ENCODE measurements around the gene UBE4B.

Gene UBE4B

GRCh38 chr1:10149231-10149630 is 116.5 kb downstream of the UBE4B start:
- no peaks in the 10 kb centered on the region for H3K27me3 Mint-ChIP-seq
- H3K4me1 Mint-ChIP-seq = no peaks in the 10 kb centered on the region
- H3K4me3 Mint-ChIP-seq = no peak overlapping the region
- no peak overlapping the region for H3K27ac Mint-ChIP-seq (ENCODE audit: low read depth)
- no peak for DNase-seq (ENCODE audit: low spot score in 2 of 2)
- ATAC-seq (replicated peaks; ENCODE audit: extremely low read depth, poor library complexity, severe bottlenecking) = no peak
- H3K9me3 Mint-ChIP-seq = no peaks in the 10 kb centered on the region
- peaks cover 7% of the 10 kb centered on the region for H3K36me3 Mint-ChIP-seq (ENCODE audit: insufficient read depth)

DNA sequence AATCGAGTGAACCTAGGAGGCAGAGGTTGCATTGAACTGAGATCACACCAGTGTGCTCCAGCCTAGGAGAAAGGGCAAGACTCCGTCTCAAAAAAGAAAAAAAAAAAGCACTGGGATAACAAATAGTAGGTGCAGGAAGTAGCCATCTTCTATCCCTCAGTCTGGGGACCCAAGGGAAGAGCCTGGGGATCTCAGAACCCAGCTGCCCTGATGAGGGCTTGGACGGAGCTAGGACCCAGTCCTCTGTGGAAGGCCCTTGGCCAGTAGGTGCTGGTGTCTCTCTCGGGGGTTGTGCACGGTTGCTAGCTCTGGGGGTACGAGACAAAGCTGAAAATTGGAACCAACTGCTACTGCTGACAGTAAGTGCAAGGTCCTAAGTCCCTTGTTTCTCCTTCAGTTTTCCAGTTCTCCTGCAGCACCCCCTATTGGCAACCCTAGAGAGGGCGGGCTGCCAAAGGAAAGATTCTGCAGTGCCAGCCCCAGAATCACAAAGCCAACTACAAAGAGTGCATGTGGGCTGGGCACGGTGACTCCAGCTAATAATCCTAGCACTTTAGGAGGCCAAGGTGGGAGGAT is 120.0 kb downstream of the UBE4B start:
- ATAC-seq (replicated peaks; ENCODE audit: extremely low read depth, poor library complexity, severe bottlenecking) (no peak), DNase-seq (ENCODE audit: low spot score in 2 of 2) (no peak)
- no peak overlapping the region for H3K4me3 Mint-ChIP-seq
- no peaks in the 10 kb centered on the region for H3K4me1 Mint-ChIP-seq
- H3K36me3 Mint-ChIP-seq (ENCODE audit: insufficient read depth) = peaks cover 11% of the 10 kb centered on the region
- no peaks in the 10 kb centered on the region for H3K27me3 Mint-ChIP-seq
- no peak overlapping the region for H3K27ac Mint-ChIP-seq (ENCODE audit: low read depth)
- no peaks in the 10 kb centered on the region for H3K9me3 Mint-ChIP-seq

DNA sequence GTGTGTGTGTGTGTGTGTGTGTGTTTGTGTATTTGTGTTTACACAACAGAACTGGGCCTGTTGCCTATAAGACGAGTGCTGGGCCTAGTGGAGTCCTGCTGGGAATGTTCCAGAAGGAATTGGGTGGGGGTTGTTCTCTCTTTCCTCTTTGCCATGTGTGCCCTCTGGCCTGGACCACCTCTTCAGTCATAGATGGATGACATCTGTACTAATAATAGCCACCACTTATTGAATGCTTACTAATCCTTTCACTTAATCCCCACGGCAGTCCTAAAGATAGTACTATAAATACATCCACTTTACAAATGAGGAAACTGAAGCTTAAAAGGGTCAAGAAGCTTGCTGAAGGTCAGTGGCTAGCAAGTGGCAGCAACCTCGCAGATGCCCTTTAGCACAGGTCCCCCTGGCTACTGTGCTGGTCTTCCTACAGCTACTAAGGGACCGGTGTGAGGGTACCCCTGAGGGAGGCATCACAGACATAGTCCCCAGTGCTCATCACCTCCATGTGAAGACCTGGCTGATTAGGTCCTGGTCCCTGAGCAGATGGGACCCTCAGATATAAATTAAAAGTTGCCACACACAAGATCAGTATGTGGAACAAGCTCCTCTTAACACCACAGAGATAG is 122.4 kb downstream of the UBE4B start:
- H3K36me3 Mint-ChIP-seq (ENCODE audit: insufficient read depth) = peaks cover 18% of the 10 kb centered on the region
- H3K4me1 Mint-ChIP-seq = no peaks in the 10 kb centered on the region
- no peak for DNase-seq (ENCODE audit: low spot score in 2 of 2)
- H3K27me3 Mint-ChIP-seq = no peaks in the 10 kb centered on the region
- no peak overlapping the region for H3K27ac Mint-ChIP-seq (ENCODE audit: low read depth)
- H3K4me3 Mint-ChIP-seq = no peak overlapping the region
- ATAC-seq (replicated peaks; ENCODE audit: extremely low read depth, poor library complexity, severe bottlenecking) = no peak
- no peaks in the 10 kb centered on the region for H3K9me3 Mint-ChIP-seq

GRCh38 chr1:10160173-10160572 is 127.4 kb downstream of the UBE4B start:
- Mint-ChIP-seq H3K36me3 (ENCODE audit: insufficient read depth) (peaks cover 31% of the 10 kb centered on the region), H3K4me3 (no peak overlapping the region), H3K27me3 (no peaks in the 10 kb centered on the region), H3K27ac (ENCODE audit: low read depth) (no peak overlapping the region), H3K9me3 (no peaks in the 10 kb centered on the region), H3K4me1 (no peaks in the 10 kb centered on the region)
- ATAC-seq (replicated peaks; ENCODE audit: extremely low read depth, poor library complexity, severe bottlenecking) (no peak), DNase-seq (ENCODE audit: low spot score in 2 of 2) (no peak)

DNA sequence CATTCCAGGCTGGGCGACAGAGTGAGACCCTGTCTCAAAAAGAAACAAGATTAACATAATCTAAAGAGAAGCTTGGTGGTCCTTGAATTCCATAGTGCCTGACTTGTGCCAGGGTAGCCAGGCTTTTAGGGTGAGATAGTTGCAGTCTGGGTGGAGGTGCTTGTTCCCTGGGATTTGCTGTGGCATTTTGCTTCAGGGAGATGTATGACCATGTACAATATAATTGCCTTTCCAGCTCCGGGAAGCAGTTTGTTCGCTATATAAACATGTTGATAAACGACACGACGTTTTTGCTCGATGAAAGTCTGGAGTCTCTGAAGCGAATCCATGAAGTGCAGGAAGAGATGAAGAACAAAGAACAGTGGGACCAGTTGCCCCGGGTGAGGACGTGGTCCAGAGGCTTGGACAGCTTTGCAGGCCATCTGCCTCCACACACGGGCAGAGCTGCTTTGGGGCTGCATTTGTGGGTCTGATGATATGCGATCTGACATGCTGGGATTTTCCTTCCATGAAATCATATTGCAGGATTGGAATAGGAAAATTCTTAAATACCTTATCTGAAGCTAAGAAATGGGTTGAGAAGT is 128.2 kb downstream of the UBE4B start:
- H3K27ac Mint-ChIP-seq (ENCODE audit: low read depth) = no peak overlapping the region
- no peaks in the 10 kb centered on the region for H3K9me3 Mint-ChIP-seq
- H3K27me3 Mint-ChIP-seq = no peaks in the 10 kb centered on the region
- H3K4me3 Mint-ChIP-seq = no peak overlapping the region
- DNase-seq (ENCODE audit: low spot score in 2 of 2) (no peak), ATAC-seq (replicated peaks; ENCODE audit: extremely low read depth, poor library complexity, severe bottlenecking) (no peak)
- peaks cover 36% of the 10 kb centered on the region for H3K36me3 Mint-ChIP-seq (ENCODE audit: insufficient read depth)
- H3K4me1 Mint-ChIP-seq = no peaks in the 10 kb centered on the region

DNA sequence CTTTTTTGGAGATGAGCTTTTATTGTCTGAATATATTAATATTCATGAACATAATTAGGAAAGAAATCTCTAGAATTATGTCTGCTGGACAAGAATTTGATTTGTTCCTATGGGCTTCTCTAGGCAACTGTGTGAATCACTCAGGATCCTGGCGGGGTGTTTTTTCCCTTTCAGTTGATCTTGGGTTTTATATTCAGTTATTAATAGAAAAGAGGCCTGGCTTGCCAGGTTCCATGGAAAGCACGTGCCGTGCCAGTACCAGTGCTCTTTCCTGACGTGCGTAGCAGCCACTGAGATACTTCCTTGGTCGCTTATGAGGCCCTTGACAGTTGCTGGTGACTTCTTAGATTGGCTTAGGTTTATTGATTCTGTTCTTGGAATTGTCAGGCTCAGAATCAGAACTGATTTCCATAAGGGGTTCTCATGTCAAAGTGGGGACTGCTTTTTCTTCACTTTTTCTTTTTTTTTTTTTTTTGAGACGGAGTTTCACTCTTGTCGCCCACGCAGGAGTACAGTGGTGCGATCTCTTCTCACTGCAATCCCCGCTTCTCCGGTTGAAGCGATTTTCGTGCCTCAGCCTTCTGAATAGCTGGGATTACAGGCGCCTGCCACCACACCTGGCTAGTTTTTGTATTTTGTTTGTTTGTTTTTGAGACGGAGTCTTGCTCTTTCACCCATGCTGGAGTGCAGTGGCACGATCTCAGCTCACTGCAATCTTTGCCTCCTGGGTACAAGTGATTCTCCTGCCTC is 129.0 kb downstream of the UBE4B start:
- Mint-ChIP-seq H3K9me3 (no peaks in the 10 kb centered on the region), H3K4me3 (no peak overlapping the region), H3K27ac (ENCODE audit: low read depth) (no peak overlapping the region), H3K4me1 (no peaks in the 10 kb centered on the region), H3K27me3 (no peaks in the 10 kb centered on the region), H3K36me3 (ENCODE audit: insufficient read depth) (peaks cover 37% of the 10 kb centered on the region)
- DNase-seq (ENCODE audit: low spot score in 2 of 2) (no peak), ATAC-seq (replicated peaks; ENCODE audit: extremely low read depth, poor library complexity, severe bottlenecking) (no peak)

GRCh38 chr1:10168912-10169514 is 136.3 kb downstream of the UBE4B start:
- H3K36me3 Mint-ChIP-seq (ENCODE audit: insufficient read depth) = peaks cover 37% of the 10 kb centered on the region
- peaks cover 9% of the 10 kb centered on the region for H3K4me1 Mint-ChIP-seq
- peak overlapping the region; percentile 80 for H3K27ac Mint-ChIP-seq (ENCODE audit: low read depth)
- H3K27me3 Mint-ChIP-seq = no peaks in the 10 kb centered on the region
- no peaks in the 10 kb centered on the region for H3K9me3 Mint-ChIP-seq
- DNase-seq (ENCODE audit: low spot score in 2 of 2) (no peak), ATAC-seq (replicated peaks; ENCODE audit: extremely low read depth, poor library complexity, severe bottlenecking) (no peak)
- H3K4me3 Mint-ChIP-seq = no peak overlapping the region

- DNase-seq (ENCODE audit: low spot score in 2 of 2) (no peak), ATAC-seq (replicated peaks; ENCODE audit: extremely low read depth, poor library complexity, severe bottlenecking) (no peak)
These were observed 137.4 kb downstream of the UBE4B start for GRCh38 chr1:10170239-10170574.

GRCh38 chr1:10171105-10171767 is 138.5 kb downstream of the UBE4B start:
- Mint-ChIP-seq H3K4me3 (no peak overlapping the region), H3K9me3 (peaks cover 6% of the 10 kb centered on the region), H3K4me1 (peaks cover 9% of the 10 kb centered on the region), H3K27me3 (no peaks in the 10 kb centered on the region), H3K27ac (ENCODE audit: low read depth) (no peak overlapping the region), H3K36me3 (ENCODE audit: insufficient read depth) (peaks cover 27% of the 10 kb centered on the region)
- DNase-seq (ENCODE audit: low spot score in 2 of 2) (no peak), ATAC-seq (replicated peaks; ENCODE audit: extremely low read depth, poor library complexity, severe bottlenecking) (no peak)

More at GRCh38 chr1:10170239-10170574, 137.4 kb downstream of the UBE4B start:
- no peaks in the 10 kb centered on the region for H3K9me3 Mint-ChIP-seq
- no peaks in the 10 kb centered on the region for H3K27me3 Mint-ChIP-seq
- H3K4me3 Mint-ChIP-seq = no peak overlapping the region
- H3K4me1 Mint-ChIP-seq = peaks cover 9% of the 10 kb centered on the region
- H3K36me3 Mint-ChIP-seq (ENCODE audit: insufficient read depth) = peaks cover 33% of the 10 kb centered on the region
- peak overlapping the region; percentile 74 for H3K27ac Mint-ChIP-seq (ENCODE audit: low read depth)

DNA sequence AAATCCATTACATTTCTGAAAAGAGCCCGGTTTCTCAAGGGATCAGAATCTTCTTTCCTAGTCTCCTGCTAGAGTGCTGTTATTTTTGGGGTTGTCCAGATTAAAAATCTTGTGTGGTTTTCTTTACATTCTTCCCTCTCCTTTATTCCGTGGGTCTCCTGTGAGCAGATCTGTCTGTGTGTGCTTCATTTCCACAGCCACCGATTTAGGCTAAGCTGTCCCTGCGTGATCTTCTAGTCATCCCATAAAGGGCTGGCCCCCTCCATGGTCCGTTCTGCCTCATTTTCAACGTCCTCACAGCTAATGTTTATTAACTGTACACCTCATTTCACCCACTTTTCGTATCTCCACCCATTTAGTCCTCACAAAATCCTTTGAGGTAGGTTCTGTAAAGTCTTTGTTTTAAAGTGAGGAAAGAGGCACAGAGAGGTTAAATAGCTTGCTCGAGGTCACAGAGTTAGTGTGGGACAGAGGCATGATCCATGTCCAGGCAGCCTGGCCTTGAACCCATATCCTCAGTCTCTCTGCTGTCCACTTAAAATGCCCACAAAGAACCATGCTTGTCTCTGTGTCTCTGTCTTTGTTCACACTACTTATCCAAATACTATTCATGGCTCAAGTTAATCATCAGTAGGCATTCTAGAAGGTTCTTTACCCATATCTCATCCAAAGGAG is 139.4 kb downstream of the UBE4B start:
- DNase-seq (ENCODE audit: low spot score in 2 of 2) = no peak
- Mint-ChIP-seq H3K9me3 (peaks cover 6% of the 10 kb centered on the region), H3K4me3 (no peak overlapping the region), H3K27ac (ENCODE audit: low read depth) (no peak overlapping the region), H3K27me3 (no peaks in the 10 kb centered on the region), H3K36me3 (ENCODE audit: insufficient read depth) (peaks cover 24% of the 10 kb centered on the region), H3K4me1 (peaks cover 9% of the 10 kb centered on the region)
- ATAC-seq (replicated peaks; ENCODE audit: extremely low read depth, poor library complexity, severe bottlenecking) = no peak

DNA sequence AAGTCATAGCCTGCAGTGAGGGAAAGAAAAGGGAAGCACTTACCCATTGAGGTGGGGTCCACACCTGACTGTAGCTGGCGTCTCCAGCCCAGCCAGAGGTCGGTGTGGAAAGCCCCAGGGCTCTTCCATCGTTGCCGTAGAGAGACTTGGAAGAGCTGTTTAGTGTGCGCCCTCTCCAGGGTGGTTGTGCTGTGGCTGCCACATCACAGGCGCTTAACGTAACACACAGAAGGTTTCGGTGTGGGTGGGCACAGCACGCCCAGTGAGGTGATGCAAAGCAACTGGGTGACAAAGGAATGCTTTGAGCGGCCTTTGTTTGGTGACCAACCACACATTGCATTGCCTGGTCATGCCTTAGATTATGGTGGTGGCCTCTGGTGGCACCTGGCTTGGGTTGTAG is 140.8 kb downstream of the UBE4B start:
- peaks cover 9% of the 10 kb centered on the region for H3K4me1 Mint-ChIP-seq
- no peak overlapping the region for H3K4me3 Mint-ChIP-seq
- peaks cover 6% of the 10 kb centered on the region for H3K9me3 Mint-ChIP-seq
- H3K27ac Mint-ChIP-seq (ENCODE audit: low read depth) = no peak overlapping the region
- no peaks in the 10 kb centered on the region for H3K27me3 Mint-ChIP-seq
- peaks cover 19% of the 10 kb centered on the region for H3K36me3 Mint-ChIP-seq (ENCODE audit: insufficient read depth)
- no peak for DNase-seq (ENCODE audit: low spot score in 2 of 2)
- no peak for ATAC-seq (replicated peaks; ENCODE audit: extremely low read depth, poor library complexity, severe bottlenecking)

GRCh38 chr1:10177876-10178275 is 145.1 kb downstream of the UBE4B start:
- peaks cover 18% of the 10 kb centered on the region for H3K36me3 Mint-ChIP-seq (ENCODE audit: insufficient read depth)
- ATAC-seq (replicated peaks; ENCODE audit: extremely low read depth, poor library complexity, severe bottlenecking) (no peak), DNase-seq (ENCODE audit: low spot score in 2 of 2) (no peak)
- H3K9me3 Mint-ChIP-seq = peaks cover 6% of the 10 kb centered on the region
- no peak overlapping the region for H3K4me3 Mint-ChIP-seq
- no peak overlapping the region for H3K27ac Mint-ChIP-seq (ENCODE audit: low read depth)
- no peaks in the 10 kb centered on the region for H3K4me1 Mint-ChIP-seq
- no peaks in the 10 kb centered on the region for H3K27me3 Mint-ChIP-seq

All from central memory CD8-positive, alpha-beta T cell (primary cell).